DMS79 treated with DMSO at 0.1 percent for 48 hours (cell line): ENCODE data around the gene FAM124A.

Source experiments
- DNase-seq: peaks from one replicate; lab custom pipeline; 2025; lab: John Stamatoyannopoulos, UW

Gene FAM124A, protein sequence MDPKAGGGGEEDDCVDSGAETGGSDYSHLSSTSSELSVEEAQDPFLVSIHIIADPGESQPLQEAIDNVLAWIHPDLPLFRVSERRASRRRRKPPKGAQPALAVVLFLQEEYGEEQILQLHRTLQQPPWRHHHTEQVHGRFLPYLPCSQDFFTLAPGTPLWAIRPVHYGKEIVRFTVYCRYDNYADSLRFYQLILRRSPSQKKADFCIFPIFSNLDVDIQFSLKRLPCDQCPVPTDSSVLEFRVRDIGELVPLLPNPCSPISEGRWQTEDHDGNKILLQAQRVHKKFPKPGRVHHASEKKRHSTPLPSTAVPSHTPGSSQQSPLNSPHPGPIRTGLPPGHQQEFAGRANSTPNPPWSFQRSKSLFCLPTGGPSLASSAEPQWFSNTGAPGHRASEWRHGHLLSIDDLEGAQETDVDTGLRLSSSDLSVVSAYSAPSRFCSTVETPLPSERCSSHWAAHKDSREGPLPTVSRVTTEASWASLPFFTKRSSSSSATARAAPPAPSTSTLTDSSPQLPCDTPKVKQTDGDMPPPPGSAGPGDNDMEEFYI

GRCh38 chr13:51222037-51222685 lies at the start of gene FAM124A:
TSS of gene FAM124A (plus strand) at chr13:51222398. CDS start at chr13:51222502, 104 bp downstream.
- DNase-seq: no peak

GRCh38 chr13:51175021-51175420 lies 47.2 kb upstream of the FAM124A start:
- DNase-seq: no peak

- DNase-seq: no peak
These were observed 46.6 kb upstream of the FAM124A start for GRCh38 chr13:51175639-51176038.

DNA sequence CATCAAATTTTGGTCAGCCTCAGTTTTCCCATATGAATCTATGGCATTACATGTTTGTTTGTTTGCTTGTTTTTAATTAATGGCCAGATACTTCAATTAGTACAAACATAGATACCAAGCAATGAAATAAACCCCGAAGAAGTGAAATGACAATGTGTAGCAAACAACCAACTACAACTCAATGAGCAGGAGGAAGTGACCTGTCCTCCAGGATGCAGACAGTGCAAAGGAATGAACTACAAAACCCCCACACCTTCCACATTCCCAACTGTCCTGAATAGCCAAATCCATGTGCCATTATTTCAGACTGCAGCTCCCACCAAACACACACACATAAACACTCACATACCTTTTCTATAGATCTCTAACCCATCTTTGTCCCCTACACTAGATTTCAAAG lies 45.0 kb upstream of the FAM124A start:
- DNase-seq: no peak

GRCh38 chr13:51178456-51179074 lies 43.6 kb upstream of the FAM124A start:
- DNase-seq: no peak

DNA sequence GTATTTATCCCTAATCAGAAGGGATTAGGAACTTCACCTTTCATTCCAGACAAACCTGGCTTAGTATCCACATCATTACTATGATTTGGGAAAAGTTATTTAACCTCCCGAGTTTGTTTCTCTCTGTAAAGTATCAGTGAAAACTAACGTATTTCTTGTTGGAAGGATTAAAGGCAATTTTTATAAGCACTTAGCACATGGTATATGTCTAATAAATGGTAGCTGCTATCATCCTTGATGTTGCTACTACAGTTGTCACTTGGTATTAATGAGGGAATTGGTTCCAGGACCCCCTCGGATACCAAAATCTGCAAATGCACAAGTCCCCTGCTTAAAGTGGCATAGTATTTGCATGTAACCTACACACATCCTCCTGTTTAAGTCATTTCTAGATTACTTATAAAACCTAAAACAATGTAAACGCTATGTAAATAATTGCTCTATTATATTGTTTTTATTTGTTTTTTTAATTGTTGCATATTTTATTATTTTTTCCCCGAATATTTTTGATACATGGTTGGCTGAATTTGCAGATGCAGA lies 42.7 kb upstream of the FAM124A start:
- DNase-seq: no peak

DNA sequence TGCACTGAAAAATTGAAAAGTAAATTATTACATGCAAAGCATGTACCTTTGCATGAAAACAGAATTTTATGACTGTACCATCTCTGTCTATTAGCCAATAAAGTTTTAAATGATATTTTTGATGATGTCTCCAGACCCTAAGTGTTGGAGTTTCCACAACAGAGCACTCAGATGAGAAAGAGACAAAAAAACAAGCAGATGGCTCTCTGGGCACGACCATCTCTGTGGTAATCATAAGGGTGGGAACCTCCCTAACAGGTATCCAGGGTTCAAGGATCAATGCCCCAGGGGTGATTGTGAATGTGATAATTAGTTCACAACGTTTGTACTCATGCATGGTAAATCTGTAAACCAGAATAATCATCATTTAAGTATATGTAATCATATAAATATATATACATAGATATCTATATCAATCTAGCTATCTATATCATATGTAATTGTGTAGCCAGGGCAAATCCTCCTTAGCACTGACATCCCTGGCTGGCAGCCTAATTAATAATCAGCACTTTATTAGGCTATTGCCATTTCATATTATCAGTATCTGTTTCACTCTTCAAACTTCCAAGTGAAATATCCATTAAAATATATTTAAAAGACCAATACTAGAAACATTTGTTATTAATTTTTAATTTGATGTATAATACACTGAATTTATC lies 41.2 kb upstream of the FAM124A start:
- DNase-seq: no peak

DNA sequence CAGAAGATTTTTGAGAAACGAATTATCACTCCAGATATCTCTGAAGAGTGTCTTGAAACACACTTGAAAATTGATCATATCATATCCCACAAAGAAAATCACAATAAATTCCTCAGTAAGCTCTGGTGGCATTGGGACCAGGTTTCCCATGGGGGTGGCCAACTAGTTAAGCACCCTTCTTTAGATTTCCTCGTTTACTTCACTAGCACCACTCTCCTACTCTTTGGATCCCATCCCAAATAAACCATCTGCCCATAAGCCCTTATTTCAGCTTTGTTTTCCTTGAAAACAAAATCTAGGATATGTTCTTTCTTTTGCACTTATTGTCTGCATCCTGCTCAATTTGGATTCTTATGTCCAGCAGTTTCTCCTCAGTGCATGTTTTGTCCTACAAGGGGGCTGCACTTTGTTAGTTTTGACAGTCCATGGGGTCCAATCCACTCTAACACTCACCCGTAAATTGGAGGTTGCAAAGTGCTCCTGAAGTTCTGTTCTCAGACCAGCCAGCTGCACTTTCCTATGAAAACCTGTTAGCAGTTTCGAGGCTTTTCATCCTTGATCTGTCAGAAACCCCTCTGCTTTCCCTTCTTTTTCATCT lies 40.3 kb upstream of the FAM124A start:
- no peak for DNase-seq

DNA sequence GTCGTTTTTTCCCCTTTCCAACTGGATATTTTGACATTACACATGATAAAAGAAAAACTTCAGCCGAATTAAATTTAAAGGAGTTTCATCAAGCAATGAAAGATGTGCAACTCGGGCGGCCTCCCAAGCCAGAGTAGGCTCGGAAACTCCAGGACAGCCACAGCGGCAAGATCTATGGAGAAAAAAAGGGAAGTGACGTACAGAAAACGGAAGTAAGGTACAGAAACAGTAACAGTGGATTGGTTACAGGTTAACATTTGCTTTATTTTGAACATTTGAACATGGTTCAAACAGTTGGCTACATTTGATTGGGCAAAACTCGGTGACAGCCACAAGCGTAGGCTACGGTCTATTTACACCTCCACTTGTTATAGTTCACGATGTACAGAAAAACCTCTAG lies 30.5 kb upstream of the FAM124A start:
- DNase-seq: no peak

DNA sequence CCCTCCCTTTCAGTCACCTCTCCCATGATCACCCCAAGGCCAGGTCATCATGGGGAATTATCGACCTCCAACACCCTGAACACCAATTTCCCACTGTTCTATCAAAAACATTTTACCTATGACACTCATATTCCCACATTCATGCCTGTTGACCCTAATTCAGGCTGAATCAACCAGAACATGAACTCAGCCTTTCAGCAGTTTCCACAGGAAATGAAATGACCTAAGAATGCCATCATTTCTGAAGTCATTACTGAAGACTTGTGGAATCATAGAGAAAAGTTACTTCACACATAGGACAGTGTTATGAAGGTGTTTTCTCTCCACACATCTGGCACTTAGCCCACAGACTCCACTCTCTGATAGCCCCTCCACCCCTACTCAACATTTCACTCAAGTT lies 29.9 kb upstream of the FAM124A start:
- no peak for DNase-seq

- DNase-seq: no peak
These were observed 28.8 kb upstream of the FAM124A start for GRCh38 chr13:51193387-51193786.

DNA sequence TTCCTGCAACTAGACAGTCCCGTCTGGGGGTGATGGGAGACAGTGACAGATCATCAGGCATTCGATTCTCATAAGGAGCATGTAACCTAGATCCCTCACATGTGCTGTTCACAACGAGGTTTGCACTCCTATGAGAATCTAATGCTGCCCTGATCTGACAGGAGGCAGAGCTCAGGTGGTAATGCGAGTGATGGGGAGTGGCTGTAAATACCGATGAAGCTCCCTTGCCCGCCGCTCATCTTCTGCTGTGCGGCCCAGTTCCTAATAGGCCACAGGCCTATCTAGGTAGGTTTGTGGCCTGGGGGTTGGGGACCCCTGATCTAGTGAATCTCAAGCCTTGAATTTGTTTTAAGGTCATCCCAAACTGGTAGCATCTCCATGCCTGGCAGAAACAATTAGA lies 27.3 kb upstream of the FAM124A start:
- no peak for DNase-seq

DNA sequence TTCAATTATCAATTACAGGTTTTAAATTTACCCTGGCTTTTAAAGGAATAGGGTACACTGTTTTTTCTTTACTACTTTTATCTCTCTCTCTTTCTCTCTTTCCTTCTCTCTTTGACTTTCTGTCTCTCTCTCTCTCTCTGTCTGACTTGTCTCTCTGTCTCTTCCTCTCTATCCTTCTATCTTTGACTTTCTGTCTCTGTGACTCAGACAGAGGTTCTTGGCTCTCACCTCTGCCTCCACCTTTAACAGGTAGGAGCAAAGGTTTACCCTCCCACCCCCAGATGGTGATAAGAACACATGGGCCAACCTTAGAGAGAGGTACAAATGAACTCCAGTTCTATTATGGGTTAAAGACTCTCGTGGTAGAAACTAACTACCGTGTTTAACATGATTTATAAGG lies 20.3 kb upstream of the FAM124A start:
- no peak for DNase-seq

DNA sequence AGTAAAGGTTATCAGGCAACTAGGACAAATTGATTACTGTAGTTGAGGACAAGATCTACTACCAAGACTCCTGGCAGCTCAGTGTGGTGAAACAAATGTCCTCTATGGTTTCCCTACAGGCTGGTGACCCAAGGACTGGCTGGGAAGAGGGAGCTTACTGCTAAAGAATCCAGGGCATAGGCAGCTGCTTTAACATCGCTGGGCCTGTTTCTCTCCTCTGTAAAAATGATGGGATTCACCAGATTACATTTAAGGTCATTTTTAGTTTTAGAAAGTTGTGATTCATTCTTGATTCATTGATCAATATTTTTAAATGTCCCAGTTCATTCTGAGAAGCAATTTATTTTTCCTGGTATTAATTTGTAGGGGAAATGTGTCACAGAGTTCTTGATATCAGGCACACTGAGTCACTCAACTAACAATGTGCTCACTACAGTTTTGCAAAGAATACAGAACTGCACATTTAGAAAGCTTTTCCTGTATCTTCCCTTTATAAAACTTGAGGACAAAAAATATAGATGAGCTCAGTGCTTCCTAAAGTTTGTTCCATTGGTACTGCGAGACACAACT lies 19.6 kb upstream of the FAM124A start:
- no peak for DNase-seq

DNA sequence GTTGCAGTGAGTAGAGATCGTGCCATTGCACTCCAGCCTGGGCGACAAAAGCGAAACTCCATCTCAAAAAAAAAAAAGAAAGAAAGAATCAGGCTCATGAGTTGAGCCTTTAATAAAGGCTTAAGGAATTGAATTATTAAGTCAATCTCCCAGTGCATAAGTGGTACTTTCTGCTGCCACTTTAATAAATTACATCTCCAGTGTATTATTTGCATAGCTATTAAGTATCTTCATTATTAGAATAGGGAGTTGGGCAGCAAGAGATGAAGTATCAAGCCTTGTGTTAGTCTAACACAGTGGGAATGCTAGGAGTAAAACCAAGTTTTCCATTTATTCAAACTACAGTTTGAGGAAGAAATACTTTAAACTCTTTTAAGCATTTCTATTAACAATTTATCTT lies 15.6 kb upstream of the FAM124A start:
- DNase-seq: no peak

- no peak for DNase-seq
These were observed 14.3 kb upstream of the FAM124A start for GRCh38 chr13:51207881-51208280.

- DNase-seq: no peak
These were observed 13.5 kb upstream of the FAM124A start for GRCh38 chr13:51208716-51209115.

GRCh38 chr13:51211910-51212309 lies 10.3 kb upstream of the FAM124A start:
- no peak for DNase-seq

- no peak for DNase-seq
These were observed 9.4 kb upstream of the FAM124A start for GRCh38 chr13:51212758-51213157.

DNA sequence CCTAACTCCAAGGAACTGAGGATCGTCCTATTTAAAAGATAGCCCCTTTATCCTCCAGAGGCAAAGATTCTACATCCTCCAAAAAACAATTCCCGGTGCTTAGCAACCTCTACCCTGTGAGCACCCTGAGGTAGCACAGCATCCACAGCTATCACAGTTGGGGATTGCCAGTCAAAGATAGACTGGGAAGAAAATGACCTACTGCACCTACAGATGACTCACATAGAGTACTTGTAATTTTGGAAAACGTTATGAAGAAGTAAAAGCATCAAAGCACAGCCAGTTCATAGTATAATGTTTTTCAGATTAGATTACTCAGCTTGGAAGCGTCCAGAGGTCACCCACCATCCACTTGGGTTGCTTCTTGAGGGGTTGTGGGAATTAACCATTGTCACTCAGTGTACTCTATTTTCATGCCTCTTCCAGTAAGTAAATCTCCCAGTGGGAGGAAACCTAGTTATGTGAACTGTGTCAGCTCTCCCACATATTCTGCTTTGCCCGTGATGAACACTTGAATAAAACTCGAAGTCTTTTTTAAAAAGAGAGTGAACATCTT lies 8.9 kb upstream of the FAM124A start:
- no peak for DNase-seq

GRCh38 chr13:51218626-51219025 lies 3.6 kb upstream of the FAM124A start:
- no peak for DNase-seq
